Testis (tissue), 2 donors: ENCODE data around the gene ANKRD45.

Experiments used
- CTCF ChIP-seq, 3 experiments: fragments of 450-650 bp in 2 of 3; fragments of 200-600 bp in 1 of 3; sonication (generic) in 1 of 3; IDR thresholded peaks; one replicate each; pipeline ENCODE4 v1.5.1; 2016 to 2019; ENCODE audit warnings: antibody characterized with exemption in 3 of 3, mild to moderate bottlenecking in 2 of 3, moderate library complexity in 1 of 3
- POLR2A ChIP-seq: fragments of 450-650 bp; IDR thresholded peaks from one replicate; pipeline ENCODE4 v1.6.1; 2017; ENCODE audit warnings: antibody characterized with exemption, mild to moderate bottlenecking, moderate library complexity

GRCh38 chr1:173717238-173717637 is 47.6 kb upstream of the ANKRD45 start:
- TF ChIP-seq CTCF (IDR thresholded peaks at IDR 0.05) (no peak), POLR2A (no peak)
